Astrocyte (in vitro differentiated cells and primary cell): ENCODE results near the gene TMEM204. TPM values are rescaled to one million over a fixed set of nuclear protein-coding genes. Genes with fewer than 3 reads are reported as not detected.

ENCODE experiments used
- DNase-seq: peaks from one replicate; pipeline ENCODE4 v3.0.0-alpha.2; 2010; ENCODE audit warnings: low read depth
- FAIRE-seq: peaks from 2 replicates; lab custom pipeline; 2011; peaks lifted over from hg19 to GRCh38; lab: Jason Lieb, UNC
- H2AFZ ChIP-seq: 2 replicates; pipeline ENCODE4 v1.6.0; 2012; ENCODE audit warnings: low read depth, low read length, inconsistent platforms
- H3K27ac ChIP-seq: 2 replicates; pipeline ENCODE4 v1.5.1; 2011; ENCODE audit warnings: low read depth, low read length, inconsistent platforms
- H3K27me3 ChIP-seq: 2 replicates; pipeline ENCODE4 v1.6.0; 2011; ENCODE audit warnings: low read length, inconsistent platforms; ENCODE audit not compliant: insufficient read depth
- H3K36me3 ChIP-seq: 2 replicates; pipeline ENCODE4 v1.5.1; 2011; ENCODE audit warnings: low read length, inconsistent platforms; ENCODE audit not compliant: insufficient read depth
- H3K4me1 ChIP-seq: 2 replicates; pipeline ENCODE4 v1.5.1; 2011; ENCODE audit warnings: low read length, inconsistent platforms; ENCODE audit not compliant: insufficient read depth
- H3K4me2 ChIP-seq: 2 replicates; pipeline ENCODE4 v1.6.0; 2012; ENCODE audit warnings: low read length, inconsistent platforms
- H3K4me3 ChIP-seq: 2 replicates; pipeline ENCODE4 v1.5.1; 2011; ENCODE audit warnings: low read depth, mild to moderate bottlenecking, low read length, inconsistent platforms; ENCODE audit not compliant: insufficient read depth
- H3K79me2 ChIP-seq: 2 replicates; pipeline ENCODE4 v1.6.0; 2012; ENCODE audit warnings: mild to moderate bottlenecking, low read length, inconsistent platforms; ENCODE audit not compliant: insufficient read depth
- H3K9ac ChIP-seq: 2 replicates; pipeline ENCODE4 v1.6.0; 2012; ENCODE audit warnings: mild to moderate bottlenecking, low read length, inconsistent platforms
- H3K9me3 ChIP-seq: 2 replicates; pipeline ENCODE4 v1.5.1; 2012; ENCODE audit warnings: low read depth, mild to moderate bottlenecking, low read length, inconsistent platforms; ENCODE audit not compliant: insufficient read depth
- H4K20me1 ChIP-seq: 2 replicates; pipeline ENCODE4 v1.6.0; 2012; ENCODE audit warnings: low read length, inconsistent platforms; ENCODE audit not compliant: insufficient read depth
- H3K27ac Mint-ChIP-seq: one replicate; pipeline ENCODE4 v1.8.0; 2021; ENCODE audit warnings: mild to moderate bottlenecking, mixed read lengths; ENCODE audit not compliant: unreplicated experiment
- H3K27me3 Mint-ChIP-seq: one replicate; pipeline ENCODE4 v1.8.0; 2021; ENCODE audit warnings: low read depth, mixed read lengths; ENCODE audit not compliant: unreplicated experiment
- H3K36me3 Mint-ChIP-seq: one replicate; pipeline ENCODE4 v1.8.0; 2021; ENCODE audit warnings: low read depth, mixed read lengths; ENCODE audit not compliant: unreplicated experiment
- H3K4me1 Mint-ChIP-seq: one replicate; pipeline ENCODE4 v1.8.0; 2021; ENCODE audit warnings: low read depth, mixed read lengths; ENCODE audit not compliant: unreplicated experiment
- H3K4me3 Mint-ChIP-seq: one replicate; pipeline ENCODE4 v1.8.0; 2021; ENCODE audit warnings: mild to moderate bottlenecking, moderate library complexity, mixed read lengths; ENCODE audit not compliant: unreplicated experiment
- H3K9me3 Mint-ChIP-seq: one replicate; pipeline ENCODE4 v1.8.0; 2021; ENCODE audit warnings: mild to moderate bottlenecking, mixed read lengths; ENCODE audit not compliant: unreplicated experiment
- CTCF ChIP-seq: IDR thresholded peaks from 2 replicates; pipeline ENCODE4 v1.5.1; 2011; ENCODE audit warnings: low read depth, mild to moderate bottlenecking, inconsistent platforms, low read length, moderate library complexity; ENCODE audit not compliant: insufficient read depth
- EZH2 ChIP-seq: IDR thresholded peaks from 2 replicates; pipeline ENCODE4 v1.6.1; 2012; ENCODE audit warnings: mild to moderate bottlenecking, low read length, inconsistent platforms; ENCODE audit not compliant: insufficient read depth
- total RNA-seq: library from RNA; stranded (reverse); gene quantifications from 2 replicates; pipeline ENCODE4 v1.2.1, GENCODE V29; 2021

Gene TMEM204
- total RNA-seq, 1 donor from 2014 or later, result not detected

GRCh38 chr16:1509307-1510221 is 23.9 kb upstream of the TMEM204 start:
- peaks cover 6% of the 10 kb centered on the region for H3K9me3 Mint-ChIP-seq
- H3K4me1 Mint-ChIP-seq, result no peaks in the 10 kb centered on the region
- FAIRE-seq, result no peak
- Histone ChIP-seq H4K20me1 (no peaks in the 10 kb centered on the region), H3K4me1 (no peaks in the 10 kb centered on the region), H3K9me3 (no peaks in the 10 kb centered on the region), H3K27ac (no peak overlapping the region), H3K36me3 (no peaks in the 10 kb centered on the region), H3K9ac (no peak overlapping the region), H3K4me3 (no peak overlapping the region), H3K79me2 (no peaks in the 10 kb centered on the region), H3K27me3 (no peaks in the 10 kb centered on the region), H2AFZ (no peak overlapping the region), H3K4me2 (no peak overlapping the region)
- no peak overlapping the region for H3K4me3 Mint-ChIP-seq
- H3K27ac Mint-ChIP-seq, result no peak overlapping the region
- peaks cover 13% of the 10 kb centered on the region for H3K36me3 Mint-ChIP-seq
- H3K27me3 Mint-ChIP-seq, result no peaks in the 10 kb centered on the region
- no peak for DNase-seq
- TF ChIP-seq EZH2 (no peak), CTCF (no peak)

- no peaks in the 10 kb centered on the region for H3K4me1 ChIP-seq
- H3K36me3 ChIP-seq, result no peaks in the 10 kb centered on the region
- no peaks in the 10 kb centered on the region for H3K27me3 ChIP-seq
- TF ChIP-seq CTCF, result no peak
- no peak for TF ChIP-seq EZH2
- no peak overlapping the region for H2AFZ ChIP-seq
- Mint-ChIP-seq H3K4me3 (no peak overlapping the region), H3K4me1 (no peaks in the 10 kb centered on the region), H3K27me3 (no peaks in the 10 kb centered on the region), H3K27ac (no peak overlapping the region), H3K36me3 (peaks cover 15% of the 10 kb centered on the region), H3K9me3 (peaks cover 10% of the 10 kb centered on the region)
- no peak overlapping the region for H3K27ac ChIP-seq
- H3K4me2 ChIP-seq, result no peak overlapping the region
- DNase-seq (no peak), FAIRE-seq (no peak)
- no peak overlapping the region for H3K4me3 ChIP-seq
- no peaks in the 10 kb centered on the region for H3K79me2 ChIP-seq
- H4K20me1 ChIP-seq, result no peaks in the 10 kb centered on the region
- no peaks in the 10 kb centered on the region for H3K9me3 ChIP-seq
- no peak overlapping the region for H3K9ac ChIP-seq
Measured at GRCh38 chr16:1510272-1510671, 23.2 kb upstream of the TMEM204 start.

GRCh38 chr16:1510941-1511351 is 22.5 kb upstream of the TMEM204 start:
- H3K9me3 Mint-ChIP-seq, result peaks cover 12% of the 10 kb centered on the region
- H2AFZ ChIP-seq, result no peak overlapping the region
- no peak overlapping the region for H3K27ac ChIP-seq
- no peak overlapping the region for H3K9ac ChIP-seq
- no peaks in the 10 kb centered on the region for H3K27me3 ChIP-seq
- no peaks in the 10 kb centered on the region for H3K4me1 Mint-ChIP-seq
- no peaks in the 10 kb centered on the region for H3K79me2 ChIP-seq
- FAIRE-seq (no peak), DNase-seq (no peak)
- H3K4me3 Mint-ChIP-seq, result no peak overlapping the region
- no peaks in the 10 kb centered on the region for H4K20me1 ChIP-seq
- H3K27me3 Mint-ChIP-seq, result no peaks in the 10 kb centered on the region
- H3K27ac Mint-ChIP-seq, result no peak overlapping the region
- H3K4me1 ChIP-seq, result no peaks in the 10 kb centered on the region
- H3K36me3 ChIP-seq, result no peaks in the 10 kb centered on the region
- H3K4me2 ChIP-seq, result no peak overlapping the region
- H3K9me3 ChIP-seq, result no peaks in the 10 kb centered on the region
- H3K4me3 ChIP-seq, result no peak overlapping the region
- TF ChIP-seq CTCF, result no peak
- TF ChIP-seq EZH2, result no peak
- peaks cover 12% of the 10 kb centered on the region for H3K36me3 Mint-ChIP-seq
